ENCODE data around the gene MIP. TPM values are rescaled to one million over a fixed set of nuclear protein-coding genes. Genes with fewer than 3 reads are reported as not detected.
A peak's percentile ranks its signal among the peaks of the same experiment; 100 is the strongest.

The MIP gene
- total RNA-seq, 1 donor from 2014 or later, result not detected

GRCh38 chr12:56469007-56469930 is 14.8 kb upstream of the MIP start:
- Histone ChIP-seq H3K4me1 (peaks cover 26% of the 10 kb centered on the region), H3K27me3 (ENCODE audit: low read depth) (no peaks in the 10 kb centered on the region), H3K27ac (peak overlapping the region; percentile 91), H3K36me3 (peaks cover 10% of the 10 kb centered on the region), H3K4me3 (peak overlapping the region; percentile 89), H3K9me3 (no peaks in the 10 kb centered on the region)
- no peak for TF ChIP-seq CTCF (IDR thresholded peaks at IDR 0.05)
- ATAC-seq (peak; percentile 3 to 32), DNase-seq (no peak)
- intact Hi-C loops (cut with DNase I), result no loop called here

DNA sequence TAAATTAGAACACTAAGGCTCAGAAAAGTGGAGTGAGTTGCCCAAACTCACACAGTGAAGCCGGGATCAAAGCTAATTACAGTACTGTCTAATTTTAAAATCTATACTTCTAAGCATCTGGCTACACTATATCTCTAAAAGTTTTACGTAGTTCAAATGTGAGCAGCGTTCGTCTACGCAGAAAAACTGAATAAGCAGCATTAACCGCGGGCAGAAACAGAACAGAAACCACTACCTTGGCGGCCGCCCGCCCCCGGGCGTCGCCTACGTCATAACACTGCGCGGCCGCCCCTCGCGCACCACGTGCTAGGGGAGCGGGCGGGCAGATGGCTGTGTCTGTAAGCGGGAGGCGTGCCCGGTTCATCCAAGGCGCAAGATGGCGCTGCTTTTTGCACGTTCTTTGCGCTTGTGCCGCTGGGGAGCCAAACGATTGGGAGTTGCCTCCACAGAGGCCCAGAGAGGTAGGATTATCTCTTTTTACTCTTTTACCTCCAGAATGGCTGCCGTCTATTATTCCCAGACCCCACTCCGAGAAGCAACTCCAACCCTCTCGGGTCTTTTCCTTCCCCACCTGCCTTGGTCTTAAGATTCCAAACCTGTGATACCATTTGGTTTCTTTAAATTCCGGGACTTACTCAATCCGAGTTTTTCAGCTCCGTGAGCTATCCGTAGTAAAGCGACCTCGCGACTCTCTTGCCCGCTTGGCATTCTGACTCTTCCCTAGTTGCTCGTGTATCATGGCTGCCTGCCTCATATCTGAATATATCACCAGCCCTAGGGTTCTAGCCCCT is 14.0 kb upstream of the MIP start, which contains the start of gene SPRYD4:
Gene SPRYD4 (plus strand): TSS at position 363 of the 791 bp plus-strand sequence. CDS start 14 bp downstream, at position 377.
- peaks cover 7% of the 10 kb centered on the region for H3K36me3 ChIP-seq
- peak within 1 kb of the TSS; percentile 89 for H3K4me3 ChIP-seq
- intact Hi-C loops (cut with DNase I), result no loop called here
- no peaks in the 10 kb centered on the region for H3K9me3 ChIP-seq
- peak; percentile 95 for DNase-seq
- peak; percentile 98 to 99 for ATAC-seq
- TF ChIP-seq CTCF (IDR thresholded peaks at IDR 0.05), result peak; percentile 33
- peak within 1 kb of the TSS; percentile 91 for H3K27ac ChIP-seq
- H3K27me3 ChIP-seq (ENCODE audit: low read depth), result no peaks in the 10 kb centered on the region
- H3K4me1 ChIP-seq, result peaks cover 30% of the 10 kb centered on the region

DNA sequence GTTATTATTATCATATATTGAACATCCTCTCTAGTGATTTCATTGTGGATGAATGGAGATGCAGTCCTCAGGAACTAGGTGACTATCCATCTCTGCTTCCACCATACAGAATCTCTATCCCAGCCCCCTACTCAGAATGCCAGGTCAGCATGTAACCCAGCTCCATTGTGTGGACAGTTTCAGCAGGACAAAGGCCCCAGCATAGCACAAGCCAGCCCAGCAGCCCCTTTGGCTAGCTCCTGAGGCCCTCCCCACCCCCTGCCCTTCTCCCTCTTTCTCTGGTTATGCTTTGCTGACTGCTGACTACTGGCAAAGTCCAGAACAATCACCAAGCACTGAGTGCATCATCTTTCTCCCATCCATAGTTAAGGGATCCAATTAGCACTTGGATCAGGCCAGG is 8.1 kb upstream of the MIP start:
- Histone ChIP-seq H3K4me1 (peaks cover 8% of the 10 kb centered on the region), H3K27me3 (ENCODE audit: low read depth) (no peaks in the 10 kb centered on the region), H3K36me3 (no peaks in the 10 kb centered on the region), H3K4me3 (no peak overlapping the region), H3K27ac (no peak overlapping the region), H3K9me3 (no peaks in the 10 kb centered on the region)
- TF ChIP-seq CTCF (IDR thresholded peaks at IDR 0.05), result no peak
- intact Hi-C loops (cut with DNase I), result no loop called here
- no peak for DNase-seq
- no peak for ATAC-seq

GRCh38 chr12:56461235-56462159 is 7.0 kb upstream of the MIP start:
- intact Hi-C loops (cut with DNase I), result no loop called here
- Histone ChIP-seq H3K36me3 (no peaks in the 10 kb centered on the region), H3K27ac (no peak overlapping the region), H3K4me3 (no peak overlapping the region), H3K4me1 (peaks cover 6% of the 10 kb centered on the region), H3K9me3 (no peaks in the 10 kb centered on the region), H3K27me3 (ENCODE audit: low read depth) (no peaks in the 10 kb centered on the region)
- DNase-seq, result no peak
- no peak for ATAC-seq
- TF ChIP-seq CTCF (IDR thresholded peaks at IDR 0.05), result no peak

GRCh38 chr12:56457817-56458216 is 3.4 kb upstream of the MIP start:
- H3K4me3 ChIP-seq, result no peak overlapping the region
- H3K9me3 ChIP-seq, result no peaks in the 10 kb centered on the region
- no peaks in the 10 kb centered on the region for H3K27me3 ChIP-seq (ENCODE audit: low read depth)
- H3K36me3 ChIP-seq, result no peaks in the 10 kb centered on the region
- no peaks in the 10 kb centered on the region for H3K4me1 ChIP-seq
- ATAC-seq (no peak), DNase-seq (no peak)
- TF ChIP-seq CTCF (IDR thresholded peaks at IDR 0.05), result no peak
- intact Hi-C loops (cut with DNase I), result no loop called here
- H3K27ac ChIP-seq, result no peak overlapping the region
